ENCODE results near the gene CEP43. TPM values are rescaled to one million over a fixed set of nuclear protein-coding genes. Genes with fewer than 3 reads are reported as not detected.

CEP43 gene
- total and polyA plus RNA-seq, 10 of the 15 experiments (the other 5 are each of a cell fraction or from before 2014, with no cell fraction given): 7.7 to 49.9 (median 24.6) TPM

GRCh38 chr6:166958926-166959861 is 40.0 kb upstream of the CEP43 start:
- FAIRE-seq (peak; percentile 7), ATAC-seq (peak; percentile 13), DNase-seq (ENCODE audit: low read depth, low spot score) (no peak)
- Histone ChIP-seq H4K20me1 (ENCODE audit: control insufficient read depth, insufficient read depth) (no peaks in the 10 kb centered on the region), H3K4me3 (peak overlapping the region; percentile 42), H3K27ac (ENCODE audit: control insufficient read depth, insufficient read depth) (peak overlapping the region; percentile 94), H3K27me3 (replicated peaks in 1 of 2; ENCODE audit: control insufficient read depth in 2 of 2, insufficient read depth in 2 of 2, low read length in 1 of 2) (no peaks in the 10 kb centered on the region), H3K79me2 (ENCODE audit: control insufficient read depth, insufficient read depth, low read length) (peaks cover 28% of the 10 kb centered on the region), H3K4me2 (ENCODE audit: control insufficient read depth, insufficient read depth) (peak overlapping the region; percentile 73), H3K4me1 (ENCODE audit: control insufficient read depth, insufficient read depth, low read length) (peaks cover 34% of the 10 kb centered on the region), H3K9me3 (replicated peaks; ENCODE audit: control insufficient read depth, insufficient read depth, low read length) (no peaks in the 10 kb centered on the region), H3K9ac (ENCODE audit: control insufficient read depth, insufficient read depth, low read length) (peak overlapping the region; percentile 69), H3K36me3 (ENCODE audit: control insufficient read depth in 2 of 2, insufficient read depth in 2 of 2, low read length in 1 of 2) (no peaks in the 10 kb centered on the region), H2AFZ (ENCODE audit: control insufficient read depth, low read depth, low read length) (peak overlapping the region; percentile 82)
- RAD21 ChIA-PET (ENCODE audit: unreplicated experiment): interaction anchor here (0.7 to 4.3 kb wide), 11 partner anchors 14 to 193 kb away, joined by 3 to 37 read pairs (median 4); no protein-coding TSS in a partner anchor
- CTCF ChIA-PET: interaction anchor here (0.7 to 10.8 kb wide), 6 partner anchors 8 to 182 kb away, joined by 3 to 139 read pairs (median 6); no protein-coding TSS in a partner anchor
- POLR2A ChIA-PET: interaction anchor here (0.6 to 1.1 kb wide), 9 partner anchors 9 to 925 kb away, joined by 3 to 6 read pairs (median 3); partner anchors contain the start of gene CCR6
- in situ Hi-C loops (cut with MboI) (no loop called here), intact Hi-C loops (cut with micrococcal nuclease; ENCODE audit: unreplicated experiment) (loop anchor here (5.0 to 10.0 kb wide), 2 partner anchors 88 to 166 kb away; partner anchors contain the start of gene CCR6)
- TSS peak; percentile 41 for BruUV-seq (replicated peaks)
- SMC1A ChIA-PET (ENCODE audit: uncharacterized antibody, unreplicated experiment): interaction anchor here (0.6 to 4.1 kb wide), 13 partner anchors 9 to 193 kb away, joined by 3 to 45 read pairs (median 4); no protein-coding TSS in a partner anchor
- whole genome bisulfite sequencing (ENCODE audit: insufficient coverage, insufficient replicate concordance, low lambda C conversion rate, missing lambda C conversion rate): 30% methylated on average over 12 of the region's 13 CpGs
- TF ChIP-seq CREM (IDR thresholded peaks at IDR 0.05; ENCODE audit: low read depth): peak; percentile 61
- TF ChIP-seq NFIC (IDR thresholded peaks at IDR 0.05; ENCODE audit: low read depth, low read length): peak; percentile 44; the same call in 1 of the 2 replicates
- TF ChIP-seq PML (IDR thresholded peaks at IDR 0.05; ENCODE audit: low read length): no peak
- TF ChIP-seq ZNF687 (IDR thresholded peaks at IDR 0.05): peak; percentile 55; the same call in 1 of the 2 replicates
- TF ChIP-seq ZNF274 (IDR thresholded peaks at IDR 0.05; ENCODE audit: insufficient read depth, insufficient read length): no peak
- TF ChIP-seq CREB1 (IDR thresholded peaks at IDR 0.05; ENCODE audit: low read depth): peak; percentile 83
- peak; percentile 62 for TF ChIP-seq IKZF1 (conservative IDR thresholded peaks at IDR 0.05)
- TF ChIP-seq GATAD2B (conservative IDR thresholded peaks at IDR 0.05; ENCODE audit: low read depth): peak; percentile 38; the same call in 1 of the 2 replicates
- no peak for TF ChIP-seq NRF1 (conservative IDR thresholded peaks at IDR 0.05; ENCODE audit: low read depth, low read length)
- 0 out of 2 replicates have a peak, but pooled peaks have one; percentile 61 for TF ChIP-seq TBL1XR1 (IDR thresholded peaks at IDR 0.05; ENCODE audit: low read depth, low read length)
- TF ChIP-seq POU2F2 (IDR thresholded peaks at IDR 0.05; ENCODE audit: borderline replicate concordance, low read depth, low read length): 0 out of 3 replicates have a peak, but pooled peaks have one; percentile 12
- no peak for TF ChIP-seq YBX1 (IDR thresholded peaks at IDR 0.05)
- TF ChIP-seq E4F1 (IDR thresholded peaks at IDR 0.05; ENCODE audit: borderline replicate concordance, partially characterized antibody): peak; percentile 13
- TF ChIP-seq TCF3 (IDR thresholded peaks at IDR 0.05; ENCODE audit: borderline replicate concordance, insufficient read depth, low read depth, low read length): no peak
